Parathyroid adenoma (tissue), 2 donors: ENCODE measurements around the gene NWD2.
"Not testable (repeated sequence)": the region's sequence is repeated elsewhere in the genome, so short reads cannot be mapped to it uniquely, and the experiment has no call there.

Source experiments
- H2AFZ ChIP-seq: fragments of 300-600 bp; sonication (generic); one replicate; pipeline ENCODE4 v1.7.0; 2017; ENCODE audit warnings: antibody characterized with exemption, mild to moderate bottlenecking
- H3K27ac ChIP-seq: fragments of 300-600 bp; sonication (generic); one replicate; pipeline ENCODE4 v1.7.0; 2017
- H3K27me3 ChIP-seq: fragments of 300-600 bp; sonication (generic); one replicate; pipeline ENCODE4 v1.7.0; 2017; ENCODE audit warnings: low read length; ENCODE audit not compliant: control insufficient read depth, insufficient read depth
- H3K36me3 ChIP-seq: fragments of 300-600 bp; sonication (generic); one replicate; pipeline ENCODE4 v1.7.0; 2017; ENCODE audit warnings: low read length; ENCODE audit not compliant: control insufficient read depth, insufficient read depth
- H3K4me1 ChIP-seq: fragments of 300-600 bp; sonication (generic); one replicate; pipeline ENCODE4 v1.7.0; 2017; ENCODE audit warnings: control low read depth
- H3K4me2 ChIP-seq: fragments of 300-600 bp; sonication (generic); one replicate; pipeline ENCODE4 v1.7.0; 2017; ENCODE audit warnings: low read length
- H3K4me3 ChIP-seq: fragments of 300-600 bp; sonication (generic); one replicate; pipeline ENCODE4 v1.7.0; 2017; ENCODE audit warnings: low read depth, low read length
- H3K79me2 ChIP-seq: fragments of 300-600 bp; sonication (generic); one replicate; pipeline ENCODE4 v1.7.0; 2017; ENCODE audit warnings: control low read depth
- H3K9ac ChIP-seq: fragments of 300-600 bp; sonication (generic); one replicate; pipeline ENCODE4 v1.7.0; 2017; ENCODE audit warnings: mild to moderate bottlenecking
- H3K9me3 ChIP-seq: fragments of 300-600 bp; sonication (generic); one replicate; pipeline ENCODE4 v1.7.0; 2017; ENCODE audit warnings: low read length; ENCODE audit not compliant: control insufficient read depth
- TF ChIP-seq, protein P1 (sequence below): fragments of 300-600 bp; sonication (generic); IDR thresholded peaks from one replicate; pipeline ENCODE4 v1.7.0; 2017; ENCODE audit warnings: antibody characterized with exemption, mild to moderate bottlenecking
- donor health status: primary hyperparathyroidism.

NWD2 gene

GRCh38 chr4:37244583-37245390 lies at the start of gene NWD2:
TSS of gene NWD2 (plus strand) at chr4:37244743. CDS start at chr4:37245068, 325 bp downstream.
- Histone ChIP-seq H3K27me3 (no peaks in the 10 kb centered on the region), H3K79me2 (no peaks in the 10 kb centered on the region), H3K9me3 (no peaks in the 10 kb centered on the region), H3K4me3 (no peak within 1 kb of the TSS), H3K9ac (no peak within 1 kb of the TSS), H2AFZ (no peak within 1 kb of the TSS), H3K4me1 (no peaks in the 10 kb centered on the region), H3K27ac (no peak within 1 kb of the TSS), H3K36me3 (no peaks in the 10 kb centered on the region), H3K4me2 (peak within 1 kb of the TSS; percentile 63)
- TF ChIP-seq, protein P1, sequence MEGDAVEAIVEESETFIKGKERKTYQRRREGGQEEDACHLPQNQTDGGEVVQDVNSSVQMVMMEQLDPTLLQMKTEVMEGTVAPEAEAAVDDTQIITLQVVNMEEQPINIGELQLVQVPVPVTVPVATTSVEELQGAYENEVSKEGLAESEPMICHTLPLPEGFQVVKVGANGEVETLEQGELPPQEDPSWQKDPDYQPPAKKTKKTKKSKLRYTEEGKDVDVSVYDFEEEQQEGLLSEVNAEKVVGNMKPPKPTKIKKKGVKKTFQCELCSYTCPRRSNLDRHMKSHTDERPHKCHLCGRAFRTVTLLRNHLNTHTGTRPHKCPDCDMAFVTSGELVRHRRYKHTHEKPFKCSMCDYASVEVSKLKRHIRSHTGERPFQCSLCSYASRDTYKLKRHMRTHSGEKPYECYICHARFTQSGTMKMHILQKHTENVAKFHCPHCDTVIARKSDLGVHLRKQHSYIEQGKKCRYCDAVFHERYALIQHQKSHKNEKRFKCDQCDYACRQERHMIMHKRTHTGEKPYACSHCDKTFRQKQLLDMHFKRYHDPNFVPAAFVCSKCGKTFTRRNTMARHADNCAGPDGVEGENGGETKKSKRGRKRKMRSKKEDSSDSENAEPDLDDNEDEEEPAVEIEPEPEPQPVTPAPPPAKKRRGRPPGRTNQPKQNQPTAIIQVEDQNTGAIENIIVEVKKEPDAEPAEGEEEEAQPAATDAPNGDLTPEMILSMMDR, result no peak

DNA sequence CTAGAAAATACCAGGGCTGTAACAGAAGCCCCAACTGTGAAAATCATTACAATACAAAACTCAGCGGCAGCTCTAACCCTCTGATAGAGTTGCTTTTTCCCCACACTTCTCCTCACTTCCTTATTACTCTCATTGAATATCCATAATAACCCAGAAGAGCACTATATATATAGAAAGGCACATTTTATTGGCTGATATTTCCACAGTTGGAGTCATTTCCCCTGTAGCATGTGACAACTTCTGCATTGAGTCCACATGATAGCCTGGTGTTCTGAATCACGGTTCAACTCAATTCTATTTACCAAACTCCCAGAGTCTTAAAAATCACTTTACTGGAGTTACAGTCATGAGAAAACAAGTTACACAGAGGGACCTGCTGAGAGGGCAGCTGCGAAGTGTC lies 46.6 kb upstream of the NWD2 start:
- Histone ChIP-seq H3K36me3 (no peaks in the 10 kb centered on the region), H3K4me1 (no peaks in the 10 kb centered on the region)
- TF ChIP-seq, protein P1, result no peak

GRCh38 chr4:37204740-37205139 lies 39.8 kb upstream of the NWD2 start:
- not testable (repeated sequence) for H3K27ac ChIP-seq, H3K4me1 ChIP-seq, H3K9ac ChIP-seq, H3K4me3 ChIP-seq, H3K4me2 ChIP-seq, H3K79me2 ChIP-seq, H3K9me3 ChIP-seq, H3K27me3 ChIP-seq, H2AFZ ChIP-seq, H3K36me3 ChIP-seq

More for the DNA sequence above, 46.6 kb upstream of the NWD2 start:
- no peaks in the 10 kb centered on the region for H3K27me3 ChIP-seq
- H3K79me2 ChIP-seq, result no peaks in the 10 kb centered on the region
- H3K9ac ChIP-seq, result no peak overlapping the region
- H3K4me2 ChIP-seq, result no peak overlapping the region
- H2AFZ ChIP-seq, result no peak overlapping the region
- H3K4me3 ChIP-seq, result no peak overlapping the region
- H3K27ac ChIP-seq, result no peak overlapping the region
- no peaks in the 10 kb centered on the region for H3K9me3 ChIP-seq

GRCh38 chr4:37216209-37216608 lies 28.3 kb upstream of the NWD2 start:
- no peak overlapping the region for H2AFZ ChIP-seq
- no peaks in the 10 kb centered on the region for H3K79me2 ChIP-seq
- H3K9ac ChIP-seq, result no peak overlapping the region
- no peaks in the 10 kb centered on the region for H3K9me3 ChIP-seq
- H3K4me1 ChIP-seq, result no peaks in the 10 kb centered on the region
- H3K4me2 ChIP-seq, result no peak overlapping the region
- H3K36me3 ChIP-seq, result no peaks in the 10 kb centered on the region
- no peak overlapping the region for H3K4me3 ChIP-seq
- TF ChIP-seq, protein P1, result no peak
- H3K27me3 ChIP-seq, result no peaks in the 10 kb centered on the region
- H3K27ac ChIP-seq, result no peak overlapping the region

GRCh38 chr4:37219242-37219641 lies 25.3 kb upstream of the NWD2 start:
- Histone ChIP-seq H3K27ac (no peak overlapping the region), H3K4me3 (no peak overlapping the region), H3K9me3 (no peaks in the 10 kb centered on the region), H3K27me3 (no peaks in the 10 kb centered on the region), H2AFZ (no peak overlapping the region), H3K4me2 (no peak overlapping the region), H3K9ac (no peak overlapping the region), H3K4me1 (no peaks in the 10 kb centered on the region), H3K79me2 (no peaks in the 10 kb centered on the region), H3K36me3 (no peaks in the 10 kb centered on the region)
- TF ChIP-seq, protein P1, result no peak
